ENCODE results near the gene GLS2.
A peak's percentile ranks its signal among the peaks of the same experiment; 100 is the strongest.

GLS2 gene

GRCh38 chr12:56490360-56490759 lies 2.4 kb upstream of the GLS2 start:
- no peak overlapping the region for H3K27ac ChIP-seq (ENCODE audit: low read depth, low read length, severe bottlenecking)
- no peaks in the 10 kb centered on the region for H3K9me3 ChIP-seq (ENCODE audit: control insufficient read depth, low read length)
- no peak overlapping the region for H3K4me3 ChIP-seq (ENCODE audit: extremely low read depth, insufficient read depth, low read length, poor library complexity, severe bottlenecking)

GRCh38 chr12:56487448-56488040 lies 417 bp downstream of the GLS2 start:
- H3K9me3 ChIP-seq (ENCODE audit: control insufficient read depth, low read length) = no peaks in the 10 kb centered on the region
- 8 to 10% methylated on average over 40 to 42 of the region's 44 CpGs for WGBS, 2 experiments (ENCODE audit: insufficient coverage in 2 of 2)
- H3K36me3 ChIP-seq (ENCODE audit: control insufficient read depth, insufficient read depth, low read length) = no peaks in the 10 kb centered on the region
- no peak overlapping the region for H3K27ac ChIP-seq (ENCODE audit: low read depth, low read length, severe bottlenecking)
- peak overlapping the region; percentile 41 for H3K4me3 ChIP-seq (ENCODE audit: extremely low read depth, insufficient read depth, low read length, poor library complexity, severe bottlenecking)
- no peaks in the 10 kb centered on the region for H3K4me1 ChIP-seq (ENCODE audit: control insufficient read depth, insufficient read depth, low read length, poor library complexity, severe bottlenecking)

More at GRCh38 chr12:56490360-56490759, 2.4 kb upstream of the GLS2 start:
- Histone ChIP-seq H3K36me3 (ENCODE audit: control insufficient read depth, insufficient read depth, low read length) (no peaks in the 10 kb centered on the region), H3K4me1 (ENCODE audit: control insufficient read depth, insufficient read depth, low read length, poor library complexity, severe bottlenecking) (no peaks in the 10 kb centered on the region)

- Histone ChIP-seq H3K4me1 (ENCODE audit: control insufficient read depth, insufficient read depth, low read length, poor library complexity, severe bottlenecking) (no peaks in the 10 kb centered on the region), H3K27ac (ENCODE audit: low read depth, low read length, severe bottlenecking) (no peak overlapping the region), H3K4me3 (ENCODE audit: extremely low read depth, insufficient read depth, low read length, poor library complexity, severe bottlenecking) (no peak overlapping the region), H3K36me3 (ENCODE audit: control insufficient read depth, insufficient read depth, low read length) (no peaks in the 10 kb centered on the region), H3K9me3 (ENCODE audit: control insufficient read depth, low read length) (no peaks in the 10 kb centered on the region)
- WGBS, 2 experiments (ENCODE audit: insufficient coverage in 2 of 2) = 83 to 91% methylated on average over 5 to 10 of the region's 12 CpGs
Measured at GRCh38 chr12:56486694-56487093, 1.3 kb downstream of the GLS2 start.

GRCh38 chr12:56484566-56484965 lies 3.4 kb downstream of the GLS2 start:
- no peak overlapping the region for H3K4me3 ChIP-seq (ENCODE audit: extremely low read depth, insufficient read depth, low read length, poor library complexity, severe bottlenecking)
- H3K27ac ChIP-seq (ENCODE audit: low read depth, low read length, severe bottlenecking) = no peak overlapping the region
- H3K36me3 ChIP-seq (ENCODE audit: control insufficient read depth, insufficient read depth, low read length) = no peaks in the 10 kb centered on the region
- no CpG with 5 or more reads among the region's 1 CpG for WGBS, 2 experiments (ENCODE audit: insufficient coverage in 2 of 2)
- no peaks in the 10 kb centered on the region for H3K9me3 ChIP-seq (ENCODE audit: control insufficient read depth, low read length)
- H3K4me1 ChIP-seq (ENCODE audit: control insufficient read depth, insufficient read depth, low read length, poor library complexity, severe bottlenecking) = no peaks in the 10 kb centered on the region

- H3K27ac ChIP-seq (ENCODE audit: low read depth, low read length, severe bottlenecking) = no peak overlapping the region
- H3K9me3 ChIP-seq (ENCODE audit: control insufficient read depth, low read length) = no peaks in the 10 kb centered on the region
- no peaks in the 10 kb centered on the region for H3K36me3 ChIP-seq (ENCODE audit: control insufficient read depth, insufficient read depth, low read length)
- H3K4me3 ChIP-seq (ENCODE audit: extremely low read depth, insufficient read depth, low read length, poor library complexity, severe bottlenecking) = no peak overlapping the region
- 96 to 97% methylated on average over 7 of the region's 7 CpGs for WGBS, 2 experiments (ENCODE audit: insufficient coverage in 2 of 2)
- no peaks in the 10 kb centered on the region for H3K4me1 ChIP-seq (ENCODE audit: control insufficient read depth, insufficient read depth, low read length, poor library complexity, severe bottlenecking)
Measured at GRCh38 chr12:56479625-56480024, 8.3 kb downstream of the GLS2 start.

GRCh38 chr12:56477521-56478225 lies 10.3 kb downstream of the GLS2 start:
- Histone ChIP-seq H3K4me1 (ENCODE audit: control insufficient read depth, insufficient read depth, low read length, poor library complexity, severe bottlenecking) (no peaks in the 10 kb centered on the region), H3K36me3 (ENCODE audit: control insufficient read depth, insufficient read depth, low read length) (no peaks in the 10 kb centered on the region), H3K4me3 (ENCODE audit: extremely low read depth, insufficient read depth, low read length, poor library complexity, severe bottlenecking) (no peak overlapping the region), H3K9me3 (ENCODE audit: control insufficient read depth, low read length) (no peaks in the 10 kb centered on the region), H3K27ac (ENCODE audit: low read depth, low read length, severe bottlenecking) (no peak overlapping the region)
- WGBS, 2 experiments (ENCODE audit: insufficient coverage in 2 of 2) = 89 to 98% methylated on average over 4 of the region's 6 CpGs

GRCh38 chr12:56476972-56477432 lies 11.0 kb downstream of the GLS2 start:
- WGBS, 2 experiments (ENCODE audit: insufficient coverage in 2 of 2) = 82 to 92% methylated on average over 1 of the region's 1 CpG
- H3K27ac ChIP-seq (ENCODE audit: low read depth, low read length, severe bottlenecking) = no peak overlapping the region

GRCh38 chr12:56476143-56476542 lies 11.8 kb downstream of the GLS2 start:
- Histone ChIP-seq H3K27ac (ENCODE audit: low read depth, low read length, severe bottlenecking) (no peak overlapping the region), H3K4me1 (ENCODE audit: control insufficient read depth, insufficient read depth, low read length, poor library complexity, severe bottlenecking) (no peaks in the 10 kb centered on the region), H3K36me3 (ENCODE audit: control insufficient read depth, insufficient read depth, low read length) (no peaks in the 10 kb centered on the region), H3K4me3 (ENCODE audit: extremely low read depth, insufficient read depth, low read length, poor library complexity, severe bottlenecking) (no peak overlapping the region), H3K9me3 (ENCODE audit: control insufficient read depth, low read length) (no peaks in the 10 kb centered on the region)
- WGBS, 2 experiments (ENCODE audit: insufficient coverage in 2 of 2) = 91% methylated on average over 5 of the region's 6 CpGs

More at GRCh38 chr12:56476972-56477432, 11.0 kb downstream of the GLS2 start:
- Histone ChIP-seq H3K36me3 (ENCODE audit: control insufficient read depth, insufficient read depth, low read length) (no peaks in the 10 kb centered on the region), H3K4me1 (ENCODE audit: control insufficient read depth, insufficient read depth, low read length, poor library complexity, severe bottlenecking) (no peaks in the 10 kb centered on the region), H3K9me3 (ENCODE audit: control insufficient read depth, low read length) (no peaks in the 10 kb centered on the region), H3K4me3 (ENCODE audit: extremely low read depth, insufficient read depth, low read length, poor library complexity, severe bottlenecking) (no peak overlapping the region)

- Histone ChIP-seq H3K4me1 (ENCODE audit: control insufficient read depth, insufficient read depth, low read length, poor library complexity, severe bottlenecking) (no peaks in the 10 kb centered on the region), H3K9me3 (ENCODE audit: control insufficient read depth, low read length) (no peaks in the 10 kb centered on the region), H3K27ac (ENCODE audit: low read depth, low read length, severe bottlenecking) (no peak overlapping the region), H3K4me3 (ENCODE audit: extremely low read depth, insufficient read depth, low read length, poor library complexity, severe bottlenecking) (no peak overlapping the region), H3K36me3 (ENCODE audit: control insufficient read depth, insufficient read depth, low read length) (peaks cover 14% of the 10 kb centered on the region)
- WGBS, 2 experiments (ENCODE audit: insufficient coverage in 2 of 2) = 95 to 97% methylated on average over 8 to 9 of the region's 9 CpGs
Measured at GRCh38 chr12:56474389-56474788, 13.6 kb downstream of the GLS2 start.

GRCh38 chr12:56469007-56469930 lies 18.7 kb downstream of the GLS2 start:
- H3K4me3 ChIP-seq (ENCODE audit: extremely low read depth, insufficient read depth, low read length, poor library complexity, severe bottlenecking) = peak overlapping the region; percentile 91
- H3K27ac ChIP-seq (ENCODE audit: low read depth, low read length, severe bottlenecking) = no peak overlapping the region
- no peaks in the 10 kb centered on the region for H3K9me3 ChIP-seq (ENCODE audit: control insufficient read depth, low read length)
- H3K4me1 ChIP-seq (ENCODE audit: control insufficient read depth, insufficient read depth, low read length, poor library complexity, severe bottlenecking) = no peaks in the 10 kb centered on the region
- H3K36me3 ChIP-seq (ENCODE audit: control insufficient read depth, insufficient read depth, low read length) = peaks cover 18% of the 10 kb centered on the region
- 56 to 64% methylated on average over 19 of the region's 19 CpGs for WGBS, 2 experiments (ENCODE audit: insufficient coverage in 2 of 2)

Measured in mesodermal cell (in vitro differentiated cells).